ENCODE measurements around the gene TNS3.

TNS3 gene

GRCh38 chr7:47288060-47288459 is 293.9 kb downstream of the TNS3 start:
- H3K9me3 ChIP-seq (ENCODE audit: low read depth, low read length) = no peaks in the 10 kb centered on the region
- H3K36me3 ChIP-seq (ENCODE audit: insufficient read depth, low read length) = no peaks in the 10 kb centered on the region
- H3K4me3 ChIP-seq = no peak overlapping the region
- DNase-seq (ENCODE audit: low read depth, low spot score) = no peak
- no peak for TF ChIP-seq POLR2AphosphoS5 (IDR thresholded peaks at IDR 0.05; ENCODE audit: borderline replicate concordance, low read depth, low read length)
- TF ChIP-seq FOXP2 (optimal IDR thresholded peaks at IDR 0.05; ENCODE audit: control extremely low read depth, extremely low read length, insufficient read depth) = no peak
- TF ChIP-seq EZH2 (IDR thresholded peaks at IDR 0.05) = no peak
- no peak overlapping the region for H3K27ac ChIP-seq
- H3K9ac ChIP-seq (ENCODE audit: insufficient read length) = no peak overlapping the region

DNA sequence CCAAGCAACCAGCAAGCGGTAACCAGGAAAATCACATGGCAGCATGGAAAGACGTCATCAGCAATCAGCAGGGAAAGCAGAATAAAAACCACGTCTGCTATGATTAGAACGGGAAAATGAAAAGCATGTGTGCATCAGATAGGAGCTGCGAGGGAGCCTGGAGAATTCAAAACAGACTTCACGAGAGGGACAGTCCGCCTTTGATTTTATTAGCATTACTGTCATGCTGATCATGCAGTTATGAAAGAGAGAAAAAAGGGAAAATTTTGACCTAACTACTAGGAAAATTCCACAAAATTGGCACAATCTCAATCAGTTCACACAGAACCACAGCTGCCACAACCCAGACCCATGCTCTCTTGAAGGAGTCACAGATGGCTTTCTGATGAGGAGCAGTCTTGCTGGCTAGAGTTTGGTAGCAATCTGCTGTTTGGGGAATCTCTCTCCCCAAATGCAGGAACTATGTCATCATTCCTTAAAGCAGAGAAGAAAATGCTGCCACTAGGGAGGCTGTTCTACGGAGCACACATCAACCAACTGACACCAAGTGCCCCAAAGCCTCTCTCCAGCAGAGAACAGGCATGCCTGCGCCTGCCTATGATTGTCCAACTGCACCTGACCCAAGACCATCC is 295.9 kb downstream of the TNS3 start:
- Histone ChIP-seq H3K9ac (ENCODE audit: insufficient read length) (no peak overlapping the region), H3K36me3 (ENCODE audit: insufficient read depth, low read length) (no peaks in the 10 kb centered on the region), H3K27ac (peak overlapping the region; percentile 78), H3K9me3 (ENCODE audit: low read depth, low read length) (no peaks in the 10 kb centered on the region), H3K4me3 (peak overlapping the region; percentile 17; the same call in 1 of the 2 replicates)
- no peak for TF ChIP-seq EZH2 (IDR thresholded peaks at IDR 0.05)
- no peak for TF ChIP-seq POLR2AphosphoS5 (IDR thresholded peaks at IDR 0.05; ENCODE audit: borderline replicate concordance, low read depth, low read length)
- TF ChIP-seq FOXP2 (optimal IDR thresholded peaks at IDR 0.05; ENCODE audit: control extremely low read depth, extremely low read length, insufficient read depth) = no peak
- peak; percentile 32 for DNase-seq (ENCODE audit: low read depth, low spot score)

GRCh38 chr7:47284691-47285635 is 296.9 kb downstream of the TNS3 start:
- TF ChIP-seq EZH2 (IDR thresholded peaks at IDR 0.05) = no peak
- TF ChIP-seq FOXP2 (optimal IDR thresholded peaks at IDR 0.05; ENCODE audit: control extremely low read depth, extremely low read length, insufficient read depth) = no peak
- TF ChIP-seq POLR2AphosphoS5 (IDR thresholded peaks at IDR 0.05; ENCODE audit: borderline replicate concordance, low read depth, low read length) = no peak
- no peak overlapping the region for H3K9ac ChIP-seq (ENCODE audit: insufficient read length)
- no peaks in the 10 kb centered on the region for H3K9me3 ChIP-seq (ENCODE audit: low read depth, low read length)
- no peaks in the 10 kb centered on the region for H3K36me3 ChIP-seq (ENCODE audit: insufficient read depth, low read length)
- no peak for DNase-seq (ENCODE audit: low read depth, low spot score)
- H3K27ac ChIP-seq = peak overlapping the region; percentile 78
- peak overlapping the region; percentile 17; the same call in 1 of the 2 replicates for H3K4me3 ChIP-seq

- H3K36me3 ChIP-seq (ENCODE audit: insufficient read depth, low read length) = no peaks in the 10 kb centered on the region
- no peak overlapping the region for H3K4me3 ChIP-seq
- DNase-seq (ENCODE audit: low read depth, low spot score) = no peak
- no peak overlapping the region for H3K27ac ChIP-seq
- TF ChIP-seq EZH2 (IDR thresholded peaks at IDR 0.05) = no peak
- no peak for TF ChIP-seq POLR2AphosphoS5 (IDR thresholded peaks at IDR 0.05; ENCODE audit: borderline replicate concordance, low read depth, low read length)
- TF ChIP-seq FOXP2 (optimal IDR thresholded peaks at IDR 0.05; ENCODE audit: control extremely low read depth, extremely low read length, insufficient read depth) = no peak
- no peaks in the 10 kb centered on the region for H3K9me3 ChIP-seq (ENCODE audit: low read depth, low read length)
- no peak overlapping the region for H3K9ac ChIP-seq (ENCODE audit: insufficient read length)
Measured at GRCh38 chr7:47283497-47284131, 298.3 kb downstream of the TNS3 start.

GRCh38 chr7:47282790-47283496 is 299.0 kb downstream of the TNS3 start:
- H3K27ac ChIP-seq = no peak overlapping the region
- no peaks in the 10 kb centered on the region for H3K36me3 ChIP-seq (ENCODE audit: insufficient read depth, low read length)
- no peak for DNase-seq (ENCODE audit: low read depth, low spot score)
- TF ChIP-seq EZH2 (IDR thresholded peaks at IDR 0.05) (no peak), FOXP2 (optimal IDR thresholded peaks at IDR 0.05; ENCODE audit: control extremely low read depth, extremely low read length, insufficient read depth) (no peak), POLR2AphosphoS5 (IDR thresholded peaks at IDR 0.05; ENCODE audit: borderline replicate concordance, low read depth, low read length) (no peak)
- H3K9ac ChIP-seq (ENCODE audit: insufficient read length) = no peak overlapping the region
- H3K9me3 ChIP-seq (ENCODE audit: low read depth, low read length) = no peaks in the 10 kb centered on the region
- H3K4me3 ChIP-seq = no peak overlapping the region

DNA sequence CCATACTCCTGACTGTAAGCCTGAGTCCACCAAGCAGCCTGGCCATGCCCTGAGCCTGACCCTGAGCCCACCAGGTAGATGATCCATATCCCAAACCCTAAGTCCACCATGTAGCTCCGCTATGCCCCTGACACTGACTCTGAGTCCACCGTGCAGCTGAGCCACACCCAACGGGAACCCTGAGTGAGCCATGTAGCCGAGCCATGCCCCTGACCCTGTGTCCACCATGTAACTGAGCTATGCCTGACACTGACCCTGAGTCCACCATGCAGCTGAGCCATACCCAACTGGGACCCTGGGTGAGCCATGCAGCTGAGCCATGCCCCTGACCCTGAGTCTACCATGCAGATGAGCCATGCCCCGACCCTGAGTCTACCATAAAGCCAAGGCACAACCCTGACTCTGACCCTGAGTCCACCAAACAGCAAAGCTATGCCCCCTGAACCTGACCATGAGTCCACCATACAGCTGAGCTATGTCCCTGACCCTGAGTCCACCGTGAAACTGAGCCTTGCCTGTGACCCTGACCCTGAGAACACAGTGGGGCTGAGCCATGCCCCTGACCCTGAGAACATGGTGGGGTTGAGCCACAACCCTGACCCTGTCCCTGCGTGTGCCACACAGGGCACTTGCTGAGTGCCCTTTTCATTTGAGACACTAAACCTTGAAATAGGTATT is 299.8 kb downstream of the TNS3 start:
- H3K36me3 ChIP-seq (ENCODE audit: insufficient read depth, low read length) = no peaks in the 10 kb centered on the region
- no peaks in the 10 kb centered on the region for H3K9me3 ChIP-seq (ENCODE audit: low read depth, low read length)
- no peak for DNase-seq (ENCODE audit: low read depth, low spot score)
- no peak overlapping the region for H3K27ac ChIP-seq
- TF ChIP-seq POLR2AphosphoS5 (IDR thresholded peaks at IDR 0.05; ENCODE audit: borderline replicate concordance, low read depth, low read length) (no peak), EZH2 (IDR thresholded peaks at IDR 0.05) (no peak), FOXP2 (optimal IDR thresholded peaks at IDR 0.05; ENCODE audit: control extremely low read depth, extremely low read length, insufficient read depth) (no peak)
- no peak overlapping the region for H3K4me3 ChIP-seq
- H3K9ac ChIP-seq (ENCODE audit: insufficient read length) = no peak overlapping the region

- H3K27ac ChIP-seq = no peak overlapping the region
- TF ChIP-seq FOXP2 (optimal IDR thresholded peaks at IDR 0.05; ENCODE audit: control extremely low read depth, extremely low read length, insufficient read depth) (no peak), EZH2 (IDR thresholded peaks at IDR 0.05) (no peak), POLR2AphosphoS5 (IDR thresholded peaks at IDR 0.05; ENCODE audit: borderline replicate concordance, low read depth, low read length) (no peak)
- H3K9me3 ChIP-seq (ENCODE audit: low read depth, low read length) = no peaks in the 10 kb centered on the region
- DNase-seq (ENCODE audit: low read depth, low spot score) = no peak
- H3K36me3 ChIP-seq (ENCODE audit: insufficient read depth, low read length) = no peaks in the 10 kb centered on the region
- H3K9ac ChIP-seq (ENCODE audit: insufficient read length) = no peak overlapping the region
- no peak overlapping the region for H3K4me3 ChIP-seq
Measured at GRCh38 chr7:47281161-47281560, 300.8 kb downstream of the TNS3 start.
